ENCODE results near the gene VAPA. TPM values are rescaled to one million over a fixed set of nuclear protein-coding genes. Genes with fewer than 3 reads are reported as not detected.

The VAPA gene
- total and polyA plus RNA-seq, 9 of the 15 experiments (the other 6 are each of a cell fraction or from before 2014, with no cell fraction given) = 219 to 902 (median 526) TPM

GRCh38 chr18:9951022-9951859 is 37.4 kb downstream of the VAPA start (continued):
- TF ChIP-seq ZNF318 (IDR thresholded peaks at IDR 0.05; ENCODE audit: borderline replicate concordance in 1 of 2, low read depth in 1 of 2) (no peak), ZNF324 (CRISPR knock-in tag; IDR thresholded peaks at IDR 0.05) (no peak), ZNF311 (CRISPR knock-in tag; IDR thresholded peaks at IDR 0.05) (no peak), NR4A1 (CRISPR knock-in tag; IDR thresholded peaks at IDR 0.05) (no peak), NR4A1 (tag; IDR thresholded peaks at IDR 0.05) (no peak), ZNF764 (CRISPR knock-in tag; IDR thresholded peaks at IDR 0.05; ENCODE audit: low read depth) (no peak), RAD51 (IDR thresholded peaks at IDR 0.05; ENCODE audit: borderline replicate concordance, low read depth) (no peak; the same call in 1 of the 2 replicates), HOMEZ (CRISPR knock-in tag; IDR thresholded peaks at IDR 0.05) (no peak), CXXC5 (CRISPR knock-in tag; IDR thresholded peaks at IDR 0.05) (0 out of 2 replicates have a peak, but pooled peaks have one; percentile 27), SIN3B (IDR thresholded peaks at IDR 0.05; ENCODE audit: low read depth) (no peak), GTF2A2 (tag; IDR thresholded peaks at IDR 0.05) (no peak), KLF1 (tag; IDR thresholded peaks at IDR 0.05) (no peak), ZKSCAN3 (CRISPR knock-in tag; IDR thresholded peaks at IDR 0.05) (no peak), HNRNPUL1 (IDR thresholded peaks at IDR 0.05; ENCODE audit: low read length) (no peak), PTBP1 (IDR thresholded peaks at IDR 0.05; ENCODE audit: low read depth, low read length) (no peak), POLR3A (IDR thresholded peaks at IDR 0.05; ENCODE audit: borderline replicate concordance, extremely low read depth, insufficient read depth, insufficient read length) (no peak), RFX5 (IDR thresholded peaks at IDR 0.05; ENCODE audit: low read depth, low read length) (no peak), TFAP4 (CRISPR knock-in tag; IDR thresholded peaks at IDR 0.05; ENCODE audit: borderline replicate concordance) (no peak)
